GM19035 (cell line): ENCODE results near the gene PROM1.

Experiments
- ATAC-seq: cut with Tn5 transposase; IDR thresholded peaks from one replicate; pipeline ENCODE4 v1.9.1; 2021; ENCODE audit not compliant: unreplicated experiment

Gene PROM1

DNA sequence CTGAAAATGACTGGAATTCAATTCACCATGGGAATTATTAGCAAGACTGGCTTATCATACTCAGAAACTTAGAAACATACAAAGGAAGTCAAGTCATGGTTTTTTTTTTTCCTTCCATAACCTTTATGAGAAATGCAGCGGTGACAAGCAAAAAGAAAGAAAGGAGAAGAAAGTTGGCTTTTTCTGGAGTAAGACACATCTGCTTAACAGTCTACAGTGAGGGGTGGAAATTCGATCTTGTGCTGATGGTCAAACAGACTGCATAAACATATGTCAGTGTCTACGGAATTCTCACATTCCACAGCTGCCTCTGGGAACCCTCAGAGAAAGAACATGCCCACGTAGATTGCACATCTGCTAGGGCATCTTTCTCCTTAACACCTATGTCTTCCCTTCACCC is 54.6 kb downstream of the PROM1 start:
- no peak for ATAC-seq

GRCh38 chr4:16027626-16028025 is 56.2 kb downstream of the PROM1 start:
- no peak for ATAC-seq

GRCh38 chr4:16027114-16027513 is 56.7 kb downstream of the PROM1 start:
- no peak for ATAC-seq

- no peak for ATAC-seq
Observed at GRCh38 chr4:16026160-16026761, 57.6 kb downstream of the PROM1 start.

DNA sequence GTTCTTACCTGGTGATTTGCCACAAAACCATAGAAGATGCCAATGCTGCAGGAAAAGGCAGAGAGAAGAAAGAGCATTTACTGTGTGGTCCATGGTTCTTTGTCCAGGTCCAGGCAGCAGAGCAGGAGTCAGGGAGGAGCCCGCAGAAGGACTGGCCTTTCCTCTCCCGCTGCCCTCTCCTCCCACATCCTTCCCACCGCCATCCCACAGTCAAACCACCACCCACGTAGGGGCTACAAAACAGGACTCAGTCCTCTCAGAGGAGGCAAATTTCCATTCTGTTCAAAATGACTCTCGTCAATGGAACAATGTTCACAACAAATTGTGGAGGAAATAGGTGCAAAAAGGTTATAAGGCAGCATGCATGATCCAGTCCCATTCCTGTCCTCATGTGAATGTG is 58.6 kb downstream of the PROM1 start:
- no peak for ATAC-seq

DNA sequence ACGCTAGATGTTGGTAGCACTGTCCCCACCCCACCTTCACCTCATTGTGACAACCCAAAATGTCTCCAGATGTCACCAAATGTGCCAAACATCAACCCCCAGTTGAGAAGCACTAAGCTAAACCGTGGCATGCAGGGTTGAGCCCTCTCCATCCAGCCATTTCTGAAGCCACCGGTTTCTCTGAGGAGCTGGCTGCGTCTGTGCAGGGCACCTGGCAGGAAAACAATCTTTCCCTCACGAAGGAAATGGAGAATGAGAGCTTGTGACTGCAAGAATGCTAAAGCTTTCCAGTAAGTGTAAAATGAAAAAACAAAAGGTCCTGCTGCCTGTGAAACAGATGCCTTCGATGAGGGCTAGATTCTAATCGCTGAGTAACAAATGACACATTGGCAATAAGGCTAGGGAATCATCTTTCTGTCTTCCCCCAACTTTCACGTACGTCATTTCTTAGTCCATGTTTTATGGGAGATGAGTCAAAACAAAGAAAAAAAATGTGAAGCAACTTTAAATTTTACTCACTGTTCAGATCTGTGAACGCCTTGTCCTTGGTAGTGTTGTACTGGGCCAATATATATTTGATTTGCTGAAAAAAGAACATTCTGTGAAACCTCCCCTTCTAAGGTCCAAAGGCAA is 59.9 kb downstream of the PROM1 start:
- no peak for ATAC-seq

GRCh38 chr4:16021804-16022560 is 61.8 kb downstream of the PROM1 start:
- no peak for ATAC-seq

GRCh38 chr4:16019649-16020048 is 64.2 kb downstream of the PROM1 start:
- no peak for ATAC-seq

DNA sequence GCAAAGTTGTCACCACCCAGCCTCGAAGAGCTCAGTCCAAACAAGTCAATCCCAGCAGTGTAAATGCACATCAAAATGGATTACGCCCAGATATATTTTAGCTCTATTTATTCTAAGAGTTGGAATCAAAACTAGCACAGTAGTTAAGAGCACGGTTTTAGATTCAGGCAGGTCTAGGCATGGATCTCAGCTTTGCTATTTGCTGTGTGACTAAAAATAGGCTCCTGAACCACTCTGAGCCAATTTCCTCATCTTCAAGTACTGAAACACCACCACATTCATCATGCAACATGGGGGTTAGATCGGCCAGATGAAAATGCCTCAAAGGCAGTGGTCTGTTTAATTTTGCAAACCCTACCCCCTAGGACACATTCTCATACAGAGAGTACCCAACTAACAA is 65.0 kb downstream of the PROM1 start:
- ATAC-seq, result no peak

- ATAC-seq, result no peak
Observed at GRCh38 chr4:16018061-16018676, 65.7 kb downstream of the PROM1 start.

GRCh38 chr4:16016536-16016935 is 67.3 kb downstream of the PROM1 start:
- no peak for ATAC-seq

DNA sequence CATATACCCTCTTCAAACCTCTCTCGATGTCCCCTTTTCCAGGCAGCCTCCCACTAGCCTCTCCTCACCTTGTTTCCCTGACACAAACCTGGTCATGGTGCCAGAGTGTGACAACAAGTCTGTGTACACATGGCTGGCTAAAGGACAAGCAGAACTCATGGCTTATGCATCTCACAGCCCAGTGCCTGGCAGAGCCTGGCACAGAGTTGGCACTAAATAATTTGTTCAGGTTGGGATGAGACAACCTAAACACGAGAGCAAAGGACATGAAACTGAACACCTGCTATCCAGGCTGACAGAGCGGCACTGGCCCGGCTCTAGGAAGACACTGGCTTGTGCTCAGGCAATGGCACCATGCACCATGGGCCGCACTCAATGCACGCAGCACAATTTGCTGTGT is 72.7 kb downstream of the PROM1 start:
- no peak for ATAC-seq

DNA sequence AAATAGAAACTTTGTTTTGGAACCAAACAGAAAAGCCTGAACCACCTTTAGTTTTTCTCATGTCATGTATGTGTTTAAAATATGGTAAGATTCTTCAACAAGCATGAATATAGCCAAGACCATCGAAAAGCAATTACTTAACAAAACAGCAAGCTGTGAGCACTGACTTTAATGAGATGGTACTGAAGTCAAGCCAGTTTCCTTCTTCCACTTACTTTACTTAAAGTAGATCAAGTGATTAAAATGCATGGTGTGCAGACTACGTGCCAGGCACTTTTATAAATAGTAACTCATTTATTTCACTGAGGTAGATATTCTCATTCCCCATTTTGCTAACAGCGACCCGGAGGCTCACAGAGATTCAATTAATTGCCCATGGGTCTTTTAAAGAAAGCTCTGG is 74.7 kb downstream of the PROM1 start:
- ATAC-seq, result no peak

DNA sequence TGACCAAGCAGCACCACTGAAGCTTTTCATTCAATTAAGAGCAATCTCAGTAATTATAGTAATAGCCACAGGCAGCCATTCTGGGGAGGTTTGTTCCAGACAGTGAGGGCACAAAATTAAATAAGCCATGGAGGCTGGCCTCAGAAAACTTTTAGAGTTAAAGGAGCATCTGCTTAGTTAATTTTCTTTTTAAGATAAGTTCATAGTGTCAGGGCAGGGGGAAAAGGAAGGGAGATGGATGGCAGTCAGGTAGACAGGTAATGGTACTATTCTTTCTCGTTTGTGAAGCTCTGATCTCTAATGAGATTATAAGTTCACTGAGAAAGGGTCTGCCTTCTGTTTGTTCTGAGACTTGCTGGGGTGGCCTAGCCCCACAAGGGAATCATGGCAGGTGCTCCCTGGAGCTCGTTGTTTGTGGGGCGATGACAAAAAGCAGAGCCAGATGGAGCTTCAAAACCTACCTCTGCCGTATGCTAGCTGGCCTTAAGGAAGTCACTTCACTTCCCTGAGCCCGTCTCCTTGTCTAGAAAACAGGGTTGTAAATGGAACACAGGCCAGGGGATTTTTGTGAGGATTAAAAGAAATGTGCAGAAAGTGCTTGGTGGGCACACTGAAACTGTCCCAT is 76.2 kb downstream of the PROM1 start:
- no peak for ATAC-seq

DNA sequence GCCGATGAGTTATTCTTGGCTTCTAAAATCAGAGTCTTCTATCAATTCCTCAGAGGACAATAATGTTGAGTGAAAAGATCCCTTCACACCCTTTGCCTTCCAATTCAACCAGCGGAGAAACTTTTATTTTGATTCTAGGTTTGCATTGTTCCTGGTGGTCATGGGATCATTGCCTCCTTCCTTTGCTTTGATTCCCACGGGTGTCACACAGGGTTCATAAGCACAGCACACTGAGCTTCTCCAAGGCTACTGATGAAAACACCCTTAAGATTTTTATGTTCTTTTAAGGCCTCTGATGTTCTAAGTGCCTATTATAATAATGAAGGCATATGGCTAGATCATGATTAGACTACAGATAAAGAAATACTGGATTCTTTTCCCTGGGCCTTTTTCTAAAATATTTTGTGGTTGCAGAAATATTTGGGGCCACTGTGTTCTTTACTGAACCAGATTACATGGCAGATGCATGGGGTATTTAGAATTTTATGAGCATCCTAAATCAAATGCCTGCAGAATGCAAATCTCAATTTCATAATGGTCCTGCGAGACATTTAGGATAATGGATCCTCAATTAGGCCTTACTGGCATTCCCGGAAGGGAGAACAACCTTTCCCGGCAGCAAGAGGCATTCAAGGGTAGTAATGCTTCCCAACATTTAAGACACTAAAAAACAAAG is 76.9 kb downstream of the PROM1 start:
- ATAC-seq, result no peak

GRCh38 chr4:16005676-16006075 is 78.1 kb downstream of the PROM1 start:
- no peak for ATAC-seq

DNA sequence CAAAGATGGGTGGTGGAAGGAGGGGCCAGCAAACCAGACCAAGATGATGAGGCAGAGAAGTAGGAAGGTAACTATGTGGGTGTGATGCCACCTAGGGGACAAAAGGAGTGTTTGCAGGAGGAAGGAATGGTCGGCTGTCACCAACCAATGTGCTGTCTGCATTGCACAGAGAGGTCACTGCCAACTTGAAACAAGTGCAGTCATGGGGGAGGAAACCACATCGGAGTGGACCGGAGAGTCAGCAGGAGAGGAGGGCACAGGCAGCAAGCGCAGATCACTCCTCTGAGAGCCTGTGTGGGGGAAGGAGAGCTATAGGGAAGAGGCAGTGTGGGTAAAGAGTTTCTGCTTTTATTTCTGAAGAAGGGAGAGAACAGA is 82.4 kb downstream of the PROM1 start:
- ATAC-seq, result peak; percentile 94

DNA sequence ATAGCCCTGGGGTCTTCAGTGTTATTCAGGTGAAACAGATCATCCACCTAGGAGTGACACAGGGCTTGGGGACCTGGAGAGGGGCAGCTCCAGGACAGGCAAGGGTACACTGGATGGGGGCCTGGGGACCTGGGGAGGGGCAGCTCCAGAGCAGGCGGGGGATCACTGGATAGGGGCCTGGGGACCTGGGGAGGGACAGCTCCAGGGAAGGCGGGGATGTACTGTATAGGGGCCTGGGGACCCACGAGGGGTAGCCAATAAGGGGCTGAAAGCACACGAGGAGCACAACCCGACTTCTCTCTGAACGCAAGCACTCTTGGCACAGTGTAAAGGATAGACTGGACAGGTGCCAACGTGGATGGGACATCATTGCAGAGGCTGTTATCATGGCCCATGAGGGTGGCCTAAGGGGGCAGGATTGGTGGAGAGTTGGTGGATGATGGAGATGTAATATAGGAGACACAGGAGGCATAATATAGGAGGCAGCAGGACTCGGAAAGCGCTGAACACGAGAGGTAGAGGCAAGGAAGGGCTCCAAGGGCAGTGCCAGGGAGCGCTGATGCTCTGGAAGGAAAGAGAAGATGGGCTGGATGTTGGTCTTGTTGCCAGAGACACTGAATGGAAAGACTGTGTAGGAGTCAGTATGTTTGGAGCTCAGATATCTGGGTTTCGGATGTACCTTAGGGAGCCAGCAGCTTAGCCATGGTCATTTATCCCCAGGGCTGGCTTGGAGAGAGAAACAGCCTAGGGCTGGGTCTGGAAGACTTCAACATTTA is 82.9 kb downstream of the PROM1 start:
- no peak for ATAC-seq

DNA sequence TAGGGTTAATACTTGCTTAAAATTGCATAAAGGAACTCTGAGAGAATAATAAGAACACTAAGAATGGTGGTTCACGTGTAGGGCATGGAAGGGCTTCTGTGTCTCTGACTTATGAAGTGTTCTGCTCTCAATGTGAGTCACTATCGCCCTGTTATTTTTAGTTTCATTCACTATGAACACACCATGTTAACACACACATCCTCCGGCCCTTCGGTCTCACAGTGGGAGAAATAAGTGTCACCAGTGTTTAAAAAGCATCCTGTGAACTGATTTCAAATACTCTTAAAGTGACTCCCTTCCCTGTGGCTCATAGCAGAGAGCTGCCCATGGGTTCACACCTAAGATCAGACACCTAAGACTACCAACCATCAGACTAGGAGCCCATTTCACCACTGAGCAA is 87.0 kb downstream of the PROM1 start:
- ATAC-seq, result peak; percentile 51

GRCh38 chr4:15995826-15996225 is 88.0 kb downstream of the PROM1 start:
- no peak for ATAC-seq
